ENCODE measurements around the gene STX8.
A peak's percentile ranks its signal among the peaks of the same experiment; 100 is the strongest.

Gene STX8

DNA sequence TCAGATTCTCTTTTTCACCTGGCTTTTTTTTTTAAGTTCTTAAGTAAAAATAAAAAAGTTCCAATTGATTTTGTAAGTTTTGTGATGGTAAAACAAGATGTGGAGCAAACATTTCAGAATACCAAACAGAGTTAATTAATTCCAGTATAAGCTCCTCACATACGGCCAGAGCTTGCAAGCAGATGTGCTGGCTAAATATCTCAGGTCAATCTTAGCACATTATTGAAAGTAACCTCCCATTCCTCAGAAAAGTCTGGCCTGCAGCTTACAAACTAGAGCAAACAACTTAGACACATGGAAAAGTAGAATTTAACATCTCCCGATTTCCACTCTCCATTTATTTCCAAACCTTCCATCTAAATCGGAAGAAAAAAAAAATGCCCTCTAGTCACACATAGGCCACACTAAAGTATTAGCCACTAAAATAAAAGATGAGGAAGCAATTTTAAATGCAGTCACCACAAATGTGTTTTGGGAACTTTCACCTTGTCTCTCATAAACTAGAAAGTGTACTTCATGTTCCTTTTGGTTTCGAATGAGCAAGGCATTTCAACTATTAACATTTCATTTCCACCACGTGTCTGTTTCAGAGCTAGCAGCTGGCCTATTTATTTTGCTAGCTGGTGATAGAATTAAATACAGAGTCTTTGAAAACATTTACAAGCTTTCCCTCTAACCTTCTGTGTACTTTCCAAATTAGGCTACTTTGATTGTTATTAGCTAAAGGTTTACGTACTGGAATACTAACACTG, 143.3 kb downstream of the STX8 start:
- TF ChIP-seq, protein P1, sequence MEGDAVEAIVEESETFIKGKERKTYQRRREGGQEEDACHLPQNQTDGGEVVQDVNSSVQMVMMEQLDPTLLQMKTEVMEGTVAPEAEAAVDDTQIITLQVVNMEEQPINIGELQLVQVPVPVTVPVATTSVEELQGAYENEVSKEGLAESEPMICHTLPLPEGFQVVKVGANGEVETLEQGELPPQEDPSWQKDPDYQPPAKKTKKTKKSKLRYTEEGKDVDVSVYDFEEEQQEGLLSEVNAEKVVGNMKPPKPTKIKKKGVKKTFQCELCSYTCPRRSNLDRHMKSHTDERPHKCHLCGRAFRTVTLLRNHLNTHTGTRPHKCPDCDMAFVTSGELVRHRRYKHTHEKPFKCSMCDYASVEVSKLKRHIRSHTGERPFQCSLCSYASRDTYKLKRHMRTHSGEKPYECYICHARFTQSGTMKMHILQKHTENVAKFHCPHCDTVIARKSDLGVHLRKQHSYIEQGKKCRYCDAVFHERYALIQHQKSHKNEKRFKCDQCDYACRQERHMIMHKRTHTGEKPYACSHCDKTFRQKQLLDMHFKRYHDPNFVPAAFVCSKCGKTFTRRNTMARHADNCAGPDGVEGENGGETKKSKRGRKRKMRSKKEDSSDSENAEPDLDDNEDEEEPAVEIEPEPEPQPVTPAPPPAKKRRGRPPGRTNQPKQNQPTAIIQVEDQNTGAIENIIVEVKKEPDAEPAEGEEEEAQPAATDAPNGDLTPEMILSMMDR (conservative IDR thresholded peaks at IDR 0.05), result no peak
- peak overlapping the region; percentile 59 for H3K27ac ChIP-seq

DNA sequence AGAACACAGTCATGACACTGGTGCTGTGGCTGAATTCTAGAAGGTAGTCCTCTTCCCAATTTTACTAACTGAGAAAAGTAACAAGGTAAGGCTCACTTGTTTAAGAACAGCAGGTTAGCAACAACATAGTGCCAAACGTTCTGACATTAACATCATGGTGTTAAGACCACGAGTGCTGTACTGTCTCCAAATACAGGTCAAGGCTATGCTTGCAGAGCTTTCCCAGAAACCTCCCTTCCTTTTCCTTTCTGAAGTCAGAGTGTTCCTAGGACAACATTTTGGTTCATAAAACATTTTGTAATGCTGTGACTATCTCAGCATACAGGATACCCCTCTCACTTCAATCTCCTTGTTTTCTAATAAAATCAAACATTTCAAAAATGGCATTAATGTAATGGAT, 144.0 kb downstream of the STX8 start:
- TF ChIP-seq, protein P1 (conservative IDR thresholded peaks at IDR 0.05), result no peak
- peak overlapping the region; percentile 59; the same call in 1 of the 2 replicates for H3K27ac ChIP-seq

DNA sequence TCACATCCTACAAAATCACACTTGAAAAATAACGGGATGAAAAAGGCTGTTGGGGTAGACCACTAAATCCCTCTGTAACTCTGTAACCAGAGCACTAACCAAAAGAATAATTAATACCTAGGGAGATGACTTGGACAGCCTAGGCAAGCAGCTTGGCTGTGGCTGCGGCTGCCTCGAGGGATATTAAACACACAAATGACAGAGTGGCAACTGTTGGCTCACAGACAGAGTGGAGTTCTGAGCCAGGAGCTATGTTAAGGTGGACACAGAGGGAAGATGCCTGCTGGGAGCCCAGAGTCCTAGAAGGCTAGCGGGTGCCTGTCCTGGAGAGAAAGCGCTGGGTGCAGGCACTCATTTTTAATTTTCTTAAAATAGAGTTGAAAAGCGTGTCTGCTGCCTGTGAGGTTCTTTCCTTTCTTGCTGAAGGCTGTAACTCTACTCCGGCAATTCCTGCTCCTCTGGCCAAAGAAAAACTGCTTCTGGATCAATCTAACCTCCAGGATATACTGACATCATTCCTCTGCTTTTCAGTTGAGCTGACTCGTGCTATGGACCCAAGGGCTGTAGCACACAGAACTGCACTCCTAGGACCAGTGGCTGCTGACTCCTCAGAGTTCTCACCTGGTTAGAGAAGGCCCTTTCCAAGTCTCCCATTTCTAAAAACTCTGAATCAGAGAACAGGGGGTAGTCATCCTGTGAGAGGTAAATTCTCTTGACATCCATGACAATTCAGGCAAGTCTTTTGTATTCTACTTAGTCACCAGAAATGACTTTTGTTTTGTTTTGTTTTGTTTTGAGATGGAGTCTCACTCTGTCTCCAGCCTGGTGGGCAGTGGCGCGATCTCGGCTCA, 147.9 kb downstream of the STX8 start:
- TF ChIP-seq, protein P1 (conservative IDR thresholded peaks at IDR 0.05), result no peak
- no peak overlapping the region for H3K27ac ChIP-seq

DNA sequence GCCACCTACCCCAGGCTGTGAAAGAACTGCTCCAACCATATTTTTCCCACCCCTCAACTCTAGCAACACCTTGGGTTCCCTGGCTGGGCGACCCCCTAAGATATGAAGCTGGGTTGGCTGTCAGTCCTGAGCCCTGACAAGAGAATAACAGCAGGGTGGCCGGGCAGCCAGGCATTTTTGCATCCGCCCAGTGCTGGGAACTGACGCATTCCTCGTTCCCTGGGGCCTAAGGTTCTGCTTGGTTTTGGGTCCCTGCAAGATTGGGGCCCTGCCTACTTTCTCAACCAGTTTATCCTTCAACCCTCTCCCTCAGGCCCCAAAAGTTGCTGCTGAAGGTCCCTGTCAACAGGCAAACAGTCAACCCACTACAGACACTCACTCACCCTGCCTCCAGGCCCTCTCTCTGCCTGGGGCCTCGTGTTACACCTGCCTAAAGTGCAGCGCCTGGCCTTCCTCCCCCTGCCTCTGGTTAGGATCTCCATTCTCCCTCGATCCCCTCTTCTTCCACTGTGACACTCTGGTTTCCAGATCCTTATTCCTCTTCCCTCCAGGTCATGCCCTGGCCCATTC, 151.5 kb downstream of the STX8 start:
- TF ChIP-seq, protein P1 (conservative IDR thresholded peaks at IDR 0.05), result no peak
- no peak overlapping the region for H3K27ac ChIP-seq

DNA sequence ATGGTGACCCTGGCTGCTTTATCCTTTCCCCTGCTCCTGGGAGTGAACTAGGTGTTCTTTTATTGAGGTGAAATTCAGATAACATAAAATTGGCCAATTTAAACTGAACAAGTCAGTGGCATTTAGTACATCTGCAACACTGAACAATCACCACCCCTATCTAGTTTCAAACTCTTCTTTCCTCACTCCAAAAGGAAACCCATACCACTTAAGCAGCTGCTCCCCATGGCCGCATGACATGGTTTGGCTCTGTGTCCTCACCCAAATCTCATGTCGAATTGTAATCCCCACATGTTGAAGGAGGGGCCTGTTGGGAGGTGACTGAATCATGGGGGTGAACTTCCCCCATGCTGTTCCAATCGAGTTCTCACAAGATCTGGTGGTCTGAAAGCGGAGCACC, 154.1 kb downstream of the STX8 start:
- TF ChIP-seq, protein P1 (conservative IDR thresholded peaks at IDR 0.05), result no peak
- H3K27ac ChIP-seq, result no peak overlapping the region

DNA sequence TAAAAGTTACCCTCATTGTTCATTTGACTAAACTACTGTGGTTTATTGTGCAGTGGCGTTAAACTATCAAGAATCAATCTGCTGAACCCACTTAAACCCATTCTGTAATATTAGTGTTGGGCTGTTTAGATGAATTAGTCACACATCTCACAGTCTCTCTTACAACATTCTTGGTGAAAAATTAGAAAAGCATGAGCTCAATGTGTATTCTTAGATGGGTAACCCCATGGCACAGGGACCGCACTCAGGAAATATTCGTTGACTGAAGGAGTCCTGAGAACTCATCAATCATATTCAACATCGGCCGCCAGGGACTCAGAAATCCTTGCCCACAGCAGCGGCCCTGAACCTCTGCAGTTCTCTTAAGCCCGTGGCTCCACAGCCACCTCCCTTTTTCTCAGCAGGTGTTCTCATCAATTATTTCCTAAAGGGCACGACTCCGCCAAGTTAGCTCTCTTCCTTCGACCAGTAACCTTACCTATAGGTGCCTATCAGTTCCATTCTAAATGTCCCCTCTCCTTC, 155.6 kb downstream of the STX8 start:
- no peak overlapping the region for H3K27ac ChIP-seq
- TF ChIP-seq, protein P1 (conservative IDR thresholded peaks at IDR 0.05), result no peak

DNA sequence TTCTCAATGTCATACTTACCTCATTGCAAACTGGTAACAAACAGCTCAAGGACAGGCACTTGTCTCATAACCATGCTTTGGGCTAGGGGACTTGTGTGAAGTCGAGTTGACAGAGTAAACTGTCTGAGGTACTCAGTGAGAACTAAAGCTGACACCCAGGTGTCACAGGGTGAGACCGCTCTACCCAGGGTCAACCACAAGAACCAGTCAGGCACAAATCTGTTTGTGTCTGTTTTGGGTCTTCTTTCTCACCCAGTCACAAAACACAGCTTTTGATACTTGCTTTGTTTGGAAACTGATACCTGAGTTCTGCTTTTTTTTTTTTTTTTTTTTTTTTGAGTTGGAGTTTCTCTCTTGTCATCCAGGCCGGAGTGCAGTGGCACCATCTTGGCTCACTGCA, 161.1 kb downstream of the STX8 start:
- H3K27ac ChIP-seq, result no peak overlapping the region
- TF ChIP-seq, protein P1 (conservative IDR thresholded peaks at IDR 0.05), result no peak

Measured in VCaP (cell line).